SK-N-SH treated with all-trans-retinoic acid at 6 μM for 48 hours (cell line): ENCODE results near the gene MED9.

Source experiments
- ATAC-seq: fragments of 200-7000 bp; cut with Tn5 transposase; 3 replicates; pipeline ENCODE4 v1.9.1; 2020; ENCODE audit warnings: mild to moderate bottlenecking, moderate library complexity
- ARNTL ChIP-seq: fragments of 450-650 bp; formaldehyde crosslinking; IDR thresholded peaks from 2 replicates; pipeline ENCODE4 v1.5.0; 2020; ENCODE audit warnings: low read depth, mild to moderate bottlenecking, moderate library complexity, borderline replicate concordance
- BACH2 ChIP-seq: fragments of 250-450 bp; sonication (Bioruptor Pico); IDR thresholded peaks from 2 replicates; pipeline ENCODE4 v1.9.0; 2021; ENCODE audit warnings: mild to moderate bottlenecking, borderline replicate concordance
- CSDC2 ChIP-seq: fragments of 250-450 bp; sonication (Bioruptor Pico); IDR thresholded peaks from 2 replicates; pipeline ENCODE4 v1.5.0; 2020; ENCODE audit warnings: mild to moderate bottlenecking, moderate library complexity
- CSRNP3 ChIP-seq: fragments of 250-450 bp; sonication (Bioruptor Pico); IDR thresholded peaks from 2 replicates; pipeline ENCODE4 v1.5.1; 2021; ENCODE audit warnings: mild to moderate bottlenecking, moderate library complexity
- ESRRG ChIP-seq: fragments of 250-450 bp; sonication (Bioruptor Pico); IDR thresholded peaks from 2 replicates; pipeline ENCODE4 v1.6.1; 2021; ENCODE audit warnings: mild to moderate bottlenecking
- ISL1 ChIP-seq: fragments of 250-450 bp; sonication (Bioruptor Pico); IDR thresholded peaks from 2 replicates; pipeline ENCODE4 v2.1.2; 2022; ENCODE audit warnings: mild to moderate bottlenecking, moderate library complexity
- OSR1 ChIP-seq: fragments of 250-450 bp; sonication (Bioruptor Pico); IDR thresholded peaks from 2 replicates; pipeline ENCODE4 v1.8.0; 2022; ENCODE audit warnings: moderate library complexity, mild to moderate bottlenecking, inconsistent platforms
- PATZ1 ChIP-seq: fragments of 250-450 bp; sonication (Bioruptor Pico); IDR thresholded peaks from 2 replicates; pipeline ENCODE4 v1.8.0; 2020; ENCODE audit warnings: mild to moderate bottlenecking, moderate library complexity, borderline replicate concordance
- PPARA ChIP-seq: fragments of 250-450 bp; sonication (Bioruptor Pico); IDR thresholded peaks from 2 replicates; pipeline ENCODE4 v1.5.0; 2020; ENCODE audit warnings: mild to moderate bottlenecking, borderline replicate concordance
- RARB ChIP-seq: fragments of 250-450 bp; sonication (Bioruptor Pico); IDR thresholded peaks from 2 replicates; pipeline ENCODE4 v1.8.0; 2021; ENCODE audit warnings: mild to moderate bottlenecking, moderate library complexity
- SNAI2 ChIP-seq: fragments of 250-450 bp; sonication (Bioruptor Pico); IDR thresholded peaks from 2 replicates; pipeline ENCODE4 v1.5.0; 2020; ENCODE audit warnings: mild to moderate bottlenecking, moderate library complexity
- TCF4 ChIP-seq: fragments of 250-450 bp; sonication (Bioruptor Pico); IDR thresholded peaks from 2 replicates; pipeline ENCODE4 v1.8.0; 2021; ENCODE audit warnings: mild to moderate bottlenecking, moderate library complexity, borderline replicate concordance
- TOX ChIP-seq: fragments of 250-450 bp; sonication (Bioruptor Pico); IDR thresholded peaks from 2 replicates; pipeline ENCODE4 v1.8.0; 2021; ENCODE audit warnings: mild to moderate bottlenecking, moderate library complexity, borderline replicate concordance
- TSHZ2 ChIP-seq: fragments of 250-450 bp; sonication (Bioruptor Pico); IDR thresholded peaks from 2 replicates; pipeline ENCODE4 v1.5.0; 2020; ENCODE audit warnings: mild to moderate bottlenecking, moderate library complexity
- ZC3H10 ChIP-seq: fragments of 250-450 bp; sonication (Bioruptor Pico); IDR thresholded peaks from 2 replicates; pipeline ENCODE4 v1.5.1; 2021; ENCODE audit warnings: mild to moderate bottlenecking, moderate library complexity
- ZFP3 ChIP-seq: fragments of 250-450 bp; sonication (Bioruptor Pico); IDR thresholded peaks from 2 replicates; pipeline ENCODE4 v1.5.0; 2020; ENCODE audit warnings: mild to moderate bottlenecking, moderate library complexity
- ZFP30 ChIP-seq: fragments of 450-650 bp; formaldehyde crosslinking; IDR thresholded peaks from 2 replicates; pipeline ENCODE4 v1.5.0; 2022; ENCODE audit warnings: mild to moderate bottlenecking, moderate library complexity
- ZNF565 ChIP-seq: fragments of 450-650 bp; formaldehyde crosslinking; conservative IDR thresholded peaks from 2 replicates; pipeline ENCODE4 v1.5.0; 2020; ENCODE audit warnings: low read depth, mild to moderate bottlenecking, moderate library complexity
- ZNF70 ChIP-seq: fragments of 450-650 bp; formaldehyde crosslinking; IDR thresholded peaks from 2 replicates; pipeline ENCODE4 v1.5.0; 2020; ENCODE audit warnings: mild to moderate bottlenecking, moderate library complexity
- ZNF8 ChIP-seq: fragments of 450-650 bp; formaldehyde crosslinking; IDR thresholded peaks from 2 replicates; pipeline ENCODE4 v1.5.0; 2020; ENCODE audit warnings: mild to moderate bottlenecking, moderate library complexity
- TF ChIP-seq, protein P1 (sequence below): fragments of 250-450 bp; sonication (Bioruptor Pico); IDR thresholded peaks from 2 replicates; pipeline ENCODE4 v1.8.0; 2021; ENCODE audit warnings: low read depth, mild to moderate bottlenecking, moderate library complexity, borderline replicate concordance
- TF ChIP-seq, protein P2 (sequence below): fragments of 250-450 bp; sonication (Bioruptor Pico); IDR thresholded peaks from 2 replicates; pipeline ENCODE4 v1.5.1; 2020; ENCODE audit warnings: low read depth, mild to moderate bottlenecking, moderate library complexity

MED9 gene

GRCh38 chr17:17480593-17481148 lies 3.9 kb downstream of the MED9 start:
- TF ChIP-seq BACH2 (CRISPR knock-in tag): no peak
- TF ChIP-seq, protein P1, sequence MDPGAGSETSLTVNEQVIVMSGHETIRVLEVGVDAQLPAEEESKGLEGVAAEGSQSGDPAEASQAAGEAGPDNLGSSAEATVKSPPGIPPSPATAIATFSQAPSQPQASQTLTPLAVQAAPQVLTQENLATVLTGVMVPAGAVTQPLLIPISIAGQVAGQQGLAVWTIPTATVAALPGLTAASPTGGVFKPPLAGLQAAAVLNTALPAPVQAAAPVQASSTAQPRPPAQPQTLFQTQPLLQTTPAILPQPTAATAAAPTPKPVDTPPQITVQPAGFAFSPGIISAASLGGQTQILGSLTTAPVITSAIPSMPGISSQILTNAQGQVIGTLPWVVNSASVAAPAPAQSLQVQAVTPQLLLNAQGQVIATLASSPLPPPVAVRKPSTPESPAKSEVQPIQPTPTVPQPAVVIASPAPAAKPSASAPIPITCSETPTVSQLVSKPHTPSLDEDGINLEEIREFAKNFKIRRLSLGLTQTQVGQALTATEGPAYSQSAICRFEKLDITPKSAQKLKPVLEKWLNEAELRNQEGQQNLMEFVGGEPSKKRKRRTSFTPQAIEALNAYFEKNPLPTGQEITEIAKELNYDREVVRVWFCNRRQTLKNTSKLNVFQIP (CRISPR knock-in tag): no peak
- TF ChIP-seq ESRRG: no peak
- no peak for TF ChIP-seq CSDC2 (CRISPR knock-in tag)
- TF ChIP-seq TOX (CRISPR knock-in tag): no peak
- TF ChIP-seq, protein P2, sequence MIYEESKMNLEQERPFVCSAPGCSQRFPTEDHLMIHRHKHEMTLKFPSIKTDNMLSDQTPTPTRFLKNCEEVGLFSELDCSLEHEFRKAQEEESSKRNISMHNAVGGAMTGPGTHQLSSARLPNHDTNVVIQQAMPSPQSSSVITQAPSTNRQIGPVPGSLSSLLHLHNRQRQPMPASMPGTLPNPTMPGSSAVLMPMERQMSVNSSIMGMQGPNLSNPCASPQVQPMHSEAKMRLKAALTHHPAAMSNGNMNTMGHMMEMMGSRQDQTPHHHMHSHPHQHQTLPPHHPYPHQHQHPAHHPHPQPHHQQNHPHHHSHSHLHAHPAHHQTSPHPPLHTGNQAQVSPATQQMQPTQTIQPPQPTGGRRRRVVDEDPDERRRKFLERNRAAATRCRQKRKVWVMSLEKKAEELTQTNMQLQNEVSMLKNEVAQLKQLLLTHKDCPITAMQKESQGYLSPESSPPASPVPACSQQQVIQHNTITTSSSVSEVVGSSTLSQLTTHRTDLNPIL (CRISPR knock-in tag): no peak
- TF ChIP-seq ARNTL (CRISPR knock-in tag): no peak
- TF ChIP-seq PATZ1 (CRISPR knock-in tag): no peak
- no peak for TF ChIP-seq ISL1 (CRISPR knock-in tag)
- no peak for ATAC-seq

GRCh38 chr17:17481860-17482259 lies 5.1 kb downstream of the MED9 start:
- no peak for TF ChIP-seq RARB (CRISPR knock-in tag)
- TF ChIP-seq ZNF70 (CRISPR knock-in tag): no peak
- no peak for TF ChIP-seq ISL1 (CRISPR knock-in tag)
- no peak for ATAC-seq

DNA sequence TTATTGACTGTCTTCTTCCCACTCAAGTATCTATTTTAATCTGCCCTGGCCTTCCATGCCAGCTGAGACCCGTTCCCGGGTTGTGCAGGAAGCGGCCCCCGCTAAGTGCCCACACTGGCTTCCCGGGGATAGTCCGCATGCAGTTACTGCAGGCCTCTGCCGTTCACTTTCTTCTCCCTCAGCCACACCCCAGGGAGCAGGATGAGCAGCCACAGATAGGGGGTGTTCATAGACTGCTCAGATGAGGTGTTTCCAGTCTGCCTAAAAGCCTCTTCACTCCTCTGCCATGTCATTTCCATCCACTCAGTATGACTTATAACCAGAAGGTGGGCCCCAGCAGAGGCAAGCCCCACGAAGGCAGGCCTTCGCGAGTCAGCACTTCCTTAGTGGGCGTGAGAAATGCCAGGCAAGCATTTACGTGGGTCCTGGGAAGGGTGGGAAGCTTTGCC lies 7.7 kb downstream of the MED9 start:
- TF ChIP-seq TCF4 (no peak), PPARA (CRISPR knock-in tag) (no peak), ZNF70 (CRISPR knock-in tag) (no peak), ZFP3 (CRISPR knock-in tag) (no peak), ZFP30 (no peak), TSHZ2 (no peak), BACH2 (CRISPR knock-in tag) (no peak), ZC3H10 (CRISPR knock-in tag) (no peak), CSDC2 (CRISPR knock-in tag) (no peak), SNAI2 (CRISPR knock-in tag) (no peak), CSRNP3 (no peak), ZNF8 (CRISPR knock-in tag) (no peak), OSR1 (CRISPR knock-in tag) (no peak), RARB (CRISPR knock-in tag) (no peak), ARNTL (CRISPR knock-in tag) (no peak), PATZ1 (CRISPR knock-in tag) (no peak), ESRRG (no peak), ZNF565 (CRISPR knock-in tag) (no peak)
- TF ChIP-seq, protein P1 (CRISPR knock-in tag): no peak
- TF ChIP-seq, protein P2 (CRISPR knock-in tag): no peak
- no peak for ATAC-seq
